Left kidney (tissue), 1 donor: ENCODE data around the gene ANKRD55. TPM values are rescaled to one million over a fixed set of nuclear protein-coding genes. Genes with fewer than 3 reads are reported as not detected.

Experiments
- polyA plus RNA-seq: library from polyadenylated mRNA; unstranded; fragments of 120-200 nt; gene quantifications from one replicate; pipeline ENCODE4 v1.2.1, GENCODE V29; 2013; ENCODE audit not compliant: insufficient read length

The ANKRD55 gene
- polyA plus RNA-seq, 1 donor: 1.1 TPM

Other genes with a start within 250 kb of the ANKRD55 start
- 169 TPM for gene IL6ST, start 238.4 kb downstream of the ANKRD55 start, polyA plus RNA-seq